GM21528 (cell line): ENCODE results near the gene IQCK.

Experiments used
- ATAC-seq: cut with Tn5 transposase; IDR thresholded peaks from one replicate; pipeline ENCODE4 v1.9.1; 2021; ENCODE audit warnings: mild to moderate bottlenecking, moderate library complexity; ENCODE audit not compliant: unreplicated experiment, low FRiP score

Gene IQCK

GRCh38 chr16:19853132-19853741, 135.2 kb downstream of the IQCK start:
- ATAC-seq, result no peak

- no peak for ATAC-seq
These were observed 135.9 kb downstream of the IQCK start for GRCh38 chr16:19853742-19854542.

GRCh38 chr16:19854543-19854876, 136.4 kb downstream of the IQCK start:
- no peak for ATAC-seq

- no peak for ATAC-seq
These were observed 138.0 kb downstream of the IQCK start for GRCh38 chr16:19856120-19856519.

- no peak for ATAC-seq
These were observed 139.7 kb downstream of the IQCK start for GRCh38 chr16:19857593-19858339.

- no peak for ATAC-seq
These were observed 140.4 kb downstream of the IQCK start for GRCh38 chr16:19858340-19859018.

GRCh38 chr16:19859166-19859565, 141.1 kb downstream of the IQCK start:
- ATAC-seq, result no peak

- no peak for ATAC-seq
These were observed 141.5 kb downstream of the IQCK start for GRCh38 chr16:19859603-19860002.

- ATAC-seq, result no peak
These were observed 142.3 kb downstream of the IQCK start for GRCh38 chr16:19860166-19861041.

- no peak for ATAC-seq
These were observed 143.1 kb downstream of the IQCK start for GRCh38 chr16:19861133-19861532.

GRCh38 chr16:19861811-19862327, 143.8 kb downstream of the IQCK start:
- no peak for ATAC-seq

GRCh38 chr16:19863990-19864389, 145.9 kb downstream of the IQCK start:
- ATAC-seq, result no peak

GRCh38 chr16:19864566-19864965, 146.5 kb downstream of the IQCK start:
- no peak for ATAC-seq

- no peak for ATAC-seq
These were observed 150.3 kb downstream of the IQCK start for GRCh38 chr16:19868421-19868820.

- no peak for ATAC-seq
These were observed 153.7 kb downstream of the IQCK start for GRCh38 chr16:19871721-19872120.

GRCh38 chr16:19872179-19872863, 154.2 kb downstream of the IQCK start:
- no peak for ATAC-seq

- no peak for ATAC-seq
These were observed 154.9 kb downstream of the IQCK start for GRCh38 chr16:19872935-19873334.

- ATAC-seq, result no peak
These were observed 156.0 kb downstream of the IQCK start for GRCh38 chr16:19874026-19874425.

GRCh38 chr16:19874851-19875546, 156.9 kb downstream of the IQCK start:
- no peak for ATAC-seq
